Measurements from ENCODE around the gene HID1. TPM values are rescaled to one million over a fixed set of nuclear protein-coding genes. Genes with fewer than 3 reads are reported as not detected.
A peak's percentile ranks its signal among the peaks of the same experiment; 100 is the strongest.

HID1 gene
- total and polyA plus RNA-seq, 9 of the 15 experiments (the other 6 are each of a cell fraction or from before 2014, with no cell fraction given) = 0.14 to 2.1 (median 0.54) TPM; not detected in 2

DNA sequence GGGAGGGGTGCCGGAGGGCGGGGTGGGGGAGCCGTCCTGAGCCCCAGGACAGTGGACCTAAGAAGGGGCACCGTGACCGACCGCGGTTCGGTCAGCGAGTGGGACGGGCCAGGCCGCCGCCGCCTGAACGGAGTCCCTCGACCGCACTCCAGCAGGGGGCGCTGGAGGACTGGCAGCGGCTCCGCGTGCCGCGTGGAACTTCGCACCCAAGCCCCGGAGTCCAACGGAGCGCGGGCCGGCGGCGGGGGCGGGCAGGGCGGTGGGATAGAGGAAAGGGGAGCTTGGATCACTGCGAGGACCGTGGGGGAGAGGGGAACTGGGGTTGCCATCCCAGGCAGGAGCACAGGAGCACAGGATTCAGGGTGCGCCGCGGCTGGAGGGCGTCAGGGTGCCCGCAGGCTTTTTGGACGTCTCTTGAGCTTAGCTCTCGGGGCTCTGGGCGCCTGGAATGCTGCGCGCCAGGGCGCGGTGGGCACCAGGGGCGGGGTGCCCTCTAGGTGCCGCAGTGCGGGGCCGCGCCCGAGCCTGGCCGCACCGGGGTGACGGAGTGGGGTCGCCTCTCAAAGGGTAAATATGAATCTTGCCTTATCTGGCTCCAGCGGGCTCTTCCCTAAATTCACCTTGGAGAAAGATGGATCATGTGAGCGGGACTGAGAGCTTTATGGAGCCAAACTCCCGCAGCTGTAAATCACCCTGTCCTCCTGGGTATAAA lies 48.9 kb downstream of the HID1 start (continued):
- TF ChIP-seq, protein P1, sequence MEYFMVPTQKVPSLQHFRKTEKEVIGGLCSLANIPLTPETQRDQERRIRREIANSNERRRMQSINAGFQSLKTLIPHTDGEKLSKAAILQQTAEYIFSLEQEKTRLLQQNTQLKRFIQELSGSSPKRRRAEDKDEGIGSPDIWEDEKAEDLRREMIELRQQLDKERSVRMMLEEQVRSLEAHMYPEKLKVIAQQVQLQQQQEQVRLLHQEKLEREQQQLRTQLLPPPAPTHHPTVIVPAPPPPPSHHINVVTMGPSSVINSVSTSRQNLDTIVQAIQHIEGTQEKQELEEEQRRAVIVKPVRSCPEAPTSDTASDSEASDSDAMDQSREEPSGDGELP (CRISPR knock-in tag; IDR thresholded peaks at IDR 0.05; ENCODE audit: borderline replicate concordance) = peak; percentile 68
- TF ChIP-seq ZNF263 (CRISPR knock-in tag; IDR thresholded peaks at IDR 0.05; ENCODE audit: borderline replicate concordance) (peak; percentile 75), NFIC (IDR thresholded peaks at IDR 0.05) (0 out of 2 replicates have a peak, but pooled peaks have one; percentile 20), CXXC5 (CRISPR knock-in tag; IDR thresholded peaks at IDR 0.05) (peak; percentile 58), PCBP1 (IDR thresholded peaks at IDR 0.05; ENCODE audit: low read depth, low read length, poor library complexity, severe bottlenecking) (peak; percentile 5), L3MBTL2 (IDR thresholded peaks at IDR 0.05) (peak; percentile 94)
- TF ChIP-seq, protein P2, sequence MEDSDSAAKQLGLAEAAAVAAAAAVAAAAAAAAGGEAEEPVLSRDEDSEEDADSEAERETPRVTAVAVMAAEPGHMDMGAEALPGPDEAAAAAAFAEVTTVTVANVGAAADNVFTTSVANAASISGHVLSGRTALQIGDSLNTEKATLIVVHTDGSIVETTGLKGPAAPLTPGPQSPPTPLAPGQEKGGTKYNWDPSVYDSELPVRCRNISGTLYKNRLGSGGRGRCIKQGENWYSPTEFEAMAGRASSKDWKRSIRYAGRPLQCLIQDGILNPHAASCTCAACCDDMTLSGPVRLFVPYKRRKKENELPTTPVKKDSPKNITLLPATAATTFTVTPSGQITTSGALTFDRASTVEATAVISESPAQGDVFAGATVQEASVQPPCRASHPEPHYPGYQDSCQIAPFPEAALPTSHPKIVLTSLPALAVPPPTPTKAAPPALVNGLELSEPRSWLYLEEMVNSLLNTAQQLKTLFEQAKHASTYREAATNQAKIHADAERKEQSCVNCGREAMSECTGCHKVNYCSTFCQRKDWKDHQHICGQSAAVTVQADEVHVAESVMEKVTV (CRISPR knock-in tag; IDR thresholded peaks at IDR 0.05) = peak; percentile 74
- TF ChIP-seq, protein P3, sequence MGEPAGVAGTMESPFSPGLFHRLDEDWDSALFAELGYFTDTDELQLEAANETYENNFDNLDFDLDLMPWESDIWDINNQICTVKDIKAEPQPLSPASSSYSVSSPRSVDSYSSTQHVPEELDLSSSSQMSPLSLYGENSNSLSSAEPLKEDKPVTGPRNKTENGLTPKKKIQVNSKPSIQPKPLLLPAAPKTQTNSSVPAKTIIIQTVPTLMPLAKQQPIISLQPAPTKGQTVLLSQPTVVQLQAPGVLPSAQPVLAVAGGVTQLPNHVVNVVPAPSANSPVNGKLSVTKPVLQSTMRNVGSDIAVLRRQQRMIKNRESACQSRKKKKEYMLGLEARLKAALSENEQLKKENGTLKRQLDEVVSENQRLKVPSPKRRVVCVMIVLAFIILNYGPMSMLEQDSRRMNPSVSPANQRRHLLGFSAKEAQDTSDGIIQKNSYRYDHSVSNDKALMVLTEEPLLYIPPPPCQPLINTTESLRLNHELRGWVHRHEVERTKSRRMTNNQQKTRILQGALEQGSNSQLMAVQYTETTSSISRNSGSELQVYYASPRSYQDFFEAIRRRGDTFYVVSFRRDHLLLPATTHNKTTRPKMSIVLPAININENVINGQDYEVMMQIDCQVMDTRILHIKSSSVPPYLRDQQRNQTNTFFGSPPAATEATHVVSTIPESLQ (CRISPR knock-in tag; IDR thresholded peaks at IDR 0.05) = peak; percentile 88; the same call in 1 of the 2 replicates
- TF ChIP-seq, protein P4, sequence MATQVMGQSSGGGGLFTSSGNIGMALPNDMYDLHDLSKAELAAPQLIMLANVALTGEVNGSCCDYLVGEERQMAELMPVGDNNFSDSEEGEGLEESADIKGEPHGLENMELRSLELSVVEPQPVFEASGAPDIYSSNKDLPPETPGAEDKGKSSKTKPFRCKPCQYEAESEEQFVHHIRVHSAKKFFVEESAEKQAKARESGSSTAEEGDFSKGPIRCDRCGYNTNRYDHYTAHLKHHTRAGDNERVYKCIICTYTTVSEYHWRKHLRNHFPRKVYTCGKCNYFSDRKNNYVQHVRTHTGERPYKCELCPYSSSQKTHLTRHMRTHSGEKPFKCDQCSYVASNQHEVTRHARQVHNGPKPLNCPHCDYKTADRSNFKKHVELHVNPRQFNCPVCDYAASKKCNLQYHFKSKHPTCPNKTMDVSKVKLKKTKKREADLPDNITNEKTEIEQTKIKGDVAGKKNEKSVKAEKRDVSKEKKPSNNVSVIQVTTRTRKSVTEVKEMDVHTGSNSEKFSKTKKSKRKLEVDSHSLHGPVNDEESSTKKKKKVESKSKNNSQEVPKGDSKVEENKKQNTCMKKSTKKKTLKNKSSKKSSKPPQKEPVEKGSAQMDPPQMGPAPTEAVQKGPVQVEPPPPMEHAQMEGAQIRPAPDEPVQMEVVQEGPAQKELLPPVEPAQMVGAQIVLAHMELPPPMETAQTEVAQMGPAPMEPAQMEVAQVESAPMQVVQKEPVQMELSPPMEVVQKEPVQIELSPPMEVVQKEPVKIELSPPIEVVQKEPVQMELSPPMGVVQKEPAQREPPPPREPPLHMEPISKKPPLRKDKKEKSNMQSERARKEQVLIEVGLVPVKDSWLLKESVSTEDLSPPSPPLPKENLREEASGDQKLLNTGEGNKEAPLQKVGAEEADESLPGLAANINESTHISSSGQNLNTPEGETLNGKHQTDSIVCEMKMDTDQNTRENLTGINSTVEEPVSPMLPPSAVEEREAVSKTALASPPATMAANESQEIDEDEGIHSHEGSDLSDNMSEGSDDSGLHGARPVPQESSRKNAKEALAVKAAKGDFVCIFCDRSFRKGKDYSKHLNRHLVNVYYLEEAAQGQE (IDR thresholded peaks at IDR 0.05; ENCODE audit: borderline replicate concordance) = peak; percentile 55; the same call in 1 of the 2 replicates
- TF ChIP-seq, protein P4 (CRISPR knock-in tag; IDR thresholded peaks at IDR 0.05; ENCODE audit: low read depth) = no peak
- TF ChIP-seq, protein P5, sequence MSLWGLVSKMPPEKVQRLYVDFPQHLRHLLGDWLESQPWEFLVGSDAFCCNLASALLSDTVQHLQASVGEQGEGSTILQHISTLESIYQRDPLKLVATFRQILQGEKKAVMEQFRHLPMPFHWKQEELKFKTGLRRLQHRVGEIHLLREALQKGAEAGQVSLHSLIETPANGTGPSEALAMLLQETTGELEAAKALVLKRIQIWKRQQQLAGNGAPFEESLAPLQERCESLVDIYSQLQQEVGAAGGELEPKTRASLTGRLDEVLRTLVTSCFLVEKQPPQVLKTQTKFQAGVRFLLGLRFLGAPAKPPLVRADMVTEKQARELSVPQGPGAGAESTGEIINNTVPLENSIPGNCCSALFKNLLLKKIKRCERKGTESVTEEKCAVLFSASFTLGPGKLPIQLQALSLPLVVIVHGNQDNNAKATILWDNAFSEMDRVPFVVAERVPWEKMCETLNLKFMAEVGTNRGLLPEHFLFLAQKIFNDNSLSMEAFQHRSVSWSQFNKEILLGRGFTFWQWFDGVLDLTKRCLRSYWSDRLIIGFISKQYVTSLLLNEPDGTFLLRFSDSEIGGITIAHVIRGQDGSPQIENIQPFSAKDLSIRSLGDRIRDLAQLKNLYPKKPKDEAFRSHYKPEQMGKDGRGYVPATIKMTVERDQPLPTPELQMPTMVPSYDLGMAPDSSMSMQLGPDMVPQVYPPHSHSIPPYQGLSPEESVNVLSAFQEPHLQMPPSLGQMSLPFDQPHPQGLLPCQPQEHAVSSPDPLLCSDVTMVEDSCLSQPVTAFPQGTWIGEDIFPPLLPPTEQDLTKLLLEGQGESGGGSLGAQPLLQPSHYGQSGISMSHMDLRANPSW (CRISPR knock-in tag; IDR thresholded peaks at IDR 0.05) = no peak
